Measurements from ENCODE around the gene CDKN1C.

CDKN1C gene

GRCh38 chr11:2904153-2905052 is 18.8 kb upstream of the CDKN1C start:
- no peak for DNase-seq

GRCh38 chr11:2903672-2904011 is 18.1 kb upstream of the CDKN1C start:
- no peak for DNase-seq

GRCh38 chr11:2902784-2903671 is 17.5 kb upstream of the CDKN1C start:
- no peak for DNase-seq

GRCh38 chr11:2901854-2902783 is 16.5 kb upstream of the CDKN1C start:
- peak; percentile 89 for DNase-seq

GRCh38 chr11:2901196-2901796 is 15.7 kb upstream of the CDKN1C start:
- no peak for DNase-seq

GRCh38 chr11:2899080-2899783 is 13.7 kb upstream of the CDKN1C start:
- no peak for DNase-seq

GRCh38 chr11:2898366-2899079 is 12.9 kb upstream of the CDKN1C start:
- no peak for DNase-seq

GRCh38 chr11:2897048-2897447 is 11.5 kb upstream of the CDKN1C start:
- DNase-seq = no peak

GRCh38 chr11:2896047-2896446 is 10.5 kb upstream of the CDKN1C start:
- DNase-seq = no peak

GRCh38 chr11:2893935-2894334 is 8.4 kb upstream of the CDKN1C start:
- no peak for DNase-seq

GRCh38 chr11:2892967-2893528 is 7.5 kb upstream of the CDKN1C start:
- no peak for DNase-seq

- peak; percentile 40 for DNase-seq
These were observed 6.8 kb upstream of the CDKN1C start for GRCh38 chr11:2892215-2892966.

GRCh38 chr11:2891326-2892214 is 6.0 kb upstream of the CDKN1C start:
- no peak for DNase-seq

GRCh38 chr11:2890466-2891294 is 5.1 kb upstream of the CDKN1C start:
- DNase-seq = no peak

- DNase-seq = no peak
These were observed 4.0 kb upstream of the CDKN1C start for GRCh38 chr11:2889362-2890273.

GRCh38 chr11:2888266-2888968 is 2.8 kb upstream of the CDKN1C start:
- DNase-seq = peak; percentile 72

Data from NCI-H526 treated with DMSO at 0.1 percent for 48 hours (cell line).